PC-3 (cell line): ENCODE results near the gene HOXA6. TPM values are rescaled to one million over a fixed set of nuclear protein-coding genes. Genes with fewer than 3 reads are reported as not detected.

Experiments used
- ATAC-seq: fragments of 200-7000 bp; cut with Tn5 transposase; 2 replicates; pipeline ENCODE4 v1.9.1; 2020; ENCODE audit warnings: mild to moderate bottlenecking, moderate library complexity
- BruUV-seq: library from RNA; stranded (reverse); fragments of 400-500 nt; replicated peaks from 2 replicates; lab custom pipeline; 2021; lab: Mats Ljungman, UMichigan
- CTCF ChIA-PET: fragments of 300-600 bp; sonication (Branson Sonifier 250); formaldehyde crosslinking; loops from one replicate; lab custom pipeline; 2022; ENCODE audit warnings: antibody characterized with exemption; lab: Charles Lee
- POLR2A ChIA-PET: fragments of 300-600 bp; sonication (Branson Sonifier 250); formaldehyde crosslinking; loops from one replicate; lab custom pipeline; 2022; ENCODE audit warnings: antibody characterized with exemption; ENCODE audit not compliant: unreplicated experiment; lab: Charles Lee
- DNase-seq: peaks from one replicate; pipeline ENCODE4 v3.0.0-alpha.2; 2015
- H2AFZ ChIP-seq: fragments of 300-600 bp; sonication (generic); 2 replicates; pipeline ENCODE4 v1.6.0; 2016; ENCODE audit warnings: antibody characterized with exemption, low read length
- H3F3A ChIP-seq: fragments of 300-600 bp; sonication (generic); one replicate; pipeline ENCODE4 v1.6.0; 2017; ENCODE audit warnings: antibody characterized with exemption, low read length, control low read depth, mild to moderate bottlenecking; ENCODE audit not compliant: unreplicated experiment
- H3K27ac ChIP-seq: fragments of 300-600 bp; sonication (generic); 2 replicates; pipeline ENCODE4 v1.5.1; 2016; ENCODE audit warnings: mild to moderate bottlenecking, low read length
- H3K27me3 ChIP-seq: fragments of 300-600 bp; sonication (generic); 2 replicates; pipeline ENCODE4 v1.6.1; 2016; ENCODE audit warnings: low read length, mixed read lengths
- H3K36me3 ChIP-seq: fragments of 300-600 bp; sonication (generic); 2 replicates; pipeline ENCODE4 v1.6.1; 2016; ENCODE audit warnings: low read depth, mixed run types, low read length, mixed read lengths
- H3K4me1 ChIP-seq: fragments of 300-600 bp; sonication (generic); 2 replicates; pipeline ENCODE4 v1.5.1; 2016; ENCODE audit warnings: low read length; ENCODE audit not compliant: insufficient read depth
- H3K4me2 ChIP-seq: fragments of 300-600 bp; sonication (generic); 2 replicates; pipeline ENCODE4 v1.6.0; 2016; ENCODE audit warnings: low read length
- H3K4me3 ChIP-seq: fragments of 300-600 bp; sonication (generic); 2 replicates; pipeline ENCODE4 v1.5.1; 2016; ENCODE audit warnings: mild to moderate bottlenecking, low read length, mixed read lengths
- H3K79me2 ChIP-seq: fragments of 300-600 bp; sonication (generic); 2 replicates; pipeline ENCODE4 v1.6.1; 2017; ENCODE audit warnings: low read length, mixed read lengths
- H3K9ac ChIP-seq: fragments of 300-600 bp; sonication (generic); 2 replicates; pipeline ENCODE4 v1.6.0; 2016; ENCODE audit warnings: mild to moderate bottlenecking, low read length
- H3K9me2 ChIP-seq: fragments of 300-600 bp; sonication (generic); replicated peaks from 2 replicates; pipeline ENCODE4 v1.6.1; 2016; ENCODE audit warnings: mixed run types, low read length, mixed read lengths
- H3K9me3 ChIP-seq: fragments of 300-600 bp; sonication (generic); 2 replicates; pipeline ENCODE4 v1.6.1; 2016; ENCODE audit warnings: low read length, mixed read lengths
- H4K20me1 ChIP-seq: fragments of 300-600 bp; sonication (generic); 2 replicates; pipeline ENCODE4 v1.6.1; 2016; ENCODE audit warnings: low read length, mixed read lengths
- EZH2 ChIP-seq: fragments of 300-600 bp; sonication (generic); IDR thresholded peaks from one replicate; pipeline ENCODE4 v1.6.1; 2017; ENCODE audit warnings: antibody characterized with exemption, mild to moderate bottlenecking, low read length; ENCODE audit not compliant: unreplicated experiment
- EZH2phosphoT487 ChIP-seq: fragments of 300-600 bp; sonication (generic); IDR thresholded peaks from 2 replicates; pipeline ENCODE4 v1.6.1; 2018; ENCODE audit warnings: mild to moderate bottlenecking, antibody characterized with exemption, low read length, borderline replicate concordance
- intact Hi-C: fragments of 100-400 bp; cut with micrococcal nuclease; formaldehyde crosslinking; loops from 2 replicates; pipeline ENCODE4 v1.9.0; 2023
- total RNA-seq: library from RNA; depleted of rRNA; stranded (reverse); fragments of >200 nt; gene quantifications from 2 replicates; pipeline ENCODE4 v1.2.3, GENCODE V29; 2014
- TF ChIP-seq, protein P1 (sequence below): fragments of 300-600 bp; sonication (generic); conservative IDR thresholded peaks from 2 replicates; pipeline ENCODE4 v1.5.1; 2017; ENCODE audit warnings: antibody characterized with exemption, low read depth, mild to moderate bottlenecking, low read length

The HOXA6 gene
- total RNA-seq, 1 experiment from 2014 or later: 8.3 TPM

DNA sequence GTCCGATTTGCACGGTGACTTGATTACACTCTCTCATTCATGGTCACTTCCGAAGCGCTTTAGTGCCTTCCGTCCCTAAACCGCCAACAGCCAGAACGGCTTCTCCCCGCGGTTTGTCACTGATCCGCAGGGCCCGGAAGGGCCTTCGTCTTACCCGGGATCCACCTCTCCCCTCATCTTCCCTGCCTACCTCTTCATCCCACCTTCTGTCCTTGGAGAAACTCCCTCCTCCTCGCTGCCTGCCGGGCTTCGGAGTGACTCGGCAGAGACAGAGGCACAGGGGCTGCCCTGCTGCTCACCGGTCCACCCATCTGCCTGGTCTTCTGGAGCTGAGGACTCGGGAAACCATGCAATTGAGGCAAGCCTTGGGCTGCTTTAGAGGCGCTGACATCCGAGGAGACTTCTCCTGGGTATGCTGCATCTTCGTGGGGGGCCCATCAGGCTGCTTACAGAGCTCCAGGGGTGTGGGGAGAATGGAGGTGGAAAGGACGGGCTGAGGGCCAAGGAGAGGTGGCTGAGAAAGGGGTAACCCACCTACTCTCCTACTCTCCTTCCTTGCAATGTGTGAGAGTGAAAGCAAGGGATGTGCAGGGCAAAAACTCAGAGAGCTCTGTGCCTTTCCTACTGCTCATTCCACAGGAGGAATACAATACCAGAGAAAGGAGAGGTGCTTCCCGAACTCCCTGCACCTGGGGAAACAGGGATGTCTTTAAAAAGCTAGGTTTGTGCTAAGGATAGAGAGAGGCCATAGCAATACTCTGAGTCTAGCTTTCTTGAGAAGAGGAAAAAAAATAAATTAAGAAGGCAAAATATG lies 38.5 kb upstream of the HOXA6 start:
- POLR2A ChIA-PET: interaction anchor here (1.1 to 1.8 kb wide), 4 partner anchors 11 to 512 kb away, joined by 4 to 12 read pairs (median 6); no protein-coding TSS in a partner anchor

DNA sequence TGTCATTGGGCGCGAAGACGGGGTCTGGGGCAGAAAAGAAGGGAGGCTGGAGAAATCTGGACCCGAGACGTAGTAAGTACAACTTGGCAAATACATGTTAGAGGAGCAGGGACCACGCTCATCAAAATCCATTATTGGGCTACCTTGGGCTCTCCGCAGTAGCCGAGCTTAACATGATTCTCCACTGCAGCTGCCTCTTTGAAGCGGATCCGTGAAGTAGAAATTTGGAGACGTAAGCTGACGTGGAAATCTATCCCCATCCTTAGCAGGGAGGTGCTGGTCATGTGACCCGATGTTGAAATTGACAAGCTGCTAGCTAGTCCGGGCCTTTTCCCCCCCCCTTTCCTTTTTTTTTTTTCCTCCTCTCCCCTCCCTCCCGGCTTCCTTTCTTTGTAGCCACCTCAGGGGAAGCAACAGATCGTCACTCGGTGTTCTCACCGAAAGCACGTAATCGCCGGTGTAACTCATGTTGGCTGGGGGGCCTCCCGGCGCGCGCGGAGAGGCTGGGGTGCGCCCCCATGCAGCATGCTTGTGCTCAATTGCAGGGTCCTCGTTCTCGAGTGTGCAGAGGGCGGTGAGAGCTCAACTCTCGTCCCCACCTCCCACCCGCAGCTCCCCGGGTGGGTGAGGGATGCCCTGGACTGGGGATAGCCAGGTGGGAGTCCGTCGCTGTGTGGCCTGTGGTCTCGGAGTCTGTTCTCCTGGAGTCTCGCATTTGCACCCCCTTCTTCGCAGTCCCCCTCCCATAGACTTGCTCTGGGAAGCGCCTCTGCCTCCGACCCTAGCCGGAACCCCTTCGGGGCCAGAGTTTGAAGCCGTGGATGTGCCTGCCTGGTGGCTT lies 37.7 kb upstream of the HOXA6 start, which contains the start of gene HOXA11:
Gene HOXA11 (minus strand): TSS at position 220 of the 841 bp plus-strand sequence. CDS start 88 bp downstream, at position 132.
- Histone ChIP-seq H4K20me1 (no peaks in the 10 kb centered on the region), H3K4me3 (peak within 1 kb of the TSS; percentile 91), H3K9me2 (no peaks in the 10 kb centered on the region), H3K4me1 (peaks cover 51% of the 10 kb centered on the region), H3K79me2 (peaks cover 100% of the 10 kb centered on the region), H3K9me3 (no peaks in the 10 kb centered on the region), H3K27me3 (no peaks in the 10 kb centered on the region), H3F3A (no peaks in the 10 kb centered on the region), H3K9ac (peak within 1 kb of the TSS; percentile 97), H3K4me2 (peak within 1 kb of the TSS; percentile 99), H2AFZ (no peak within 1 kb of the TSS), H3K36me3 (no peaks in the 10 kb centered on the region), H3K27ac (peak within 1 kb of the TSS; percentile 97)
- peak; percentile 95 for DNase-seq
- ChIA-PET POLR2A (interaction anchor here (0.5 to 1.1 kb wide), 13 partner anchors 8 to 1222 kb away, joined by 3 to 12 read pairs (median 4); no protein-coding TSS in a partner anchor), CTCF (interaction anchor here (0.6 to 0.7 kb wide), 4 partner anchors 19 to 74 kb away, joined by 3 to 4 read pairs (median 3); no protein-coding TSS in a partner anchor)
- intact Hi-C loops: no loop called here
- no peak for TF ChIP-seq EZH2
- TF ChIP-seq, protein P1, sequence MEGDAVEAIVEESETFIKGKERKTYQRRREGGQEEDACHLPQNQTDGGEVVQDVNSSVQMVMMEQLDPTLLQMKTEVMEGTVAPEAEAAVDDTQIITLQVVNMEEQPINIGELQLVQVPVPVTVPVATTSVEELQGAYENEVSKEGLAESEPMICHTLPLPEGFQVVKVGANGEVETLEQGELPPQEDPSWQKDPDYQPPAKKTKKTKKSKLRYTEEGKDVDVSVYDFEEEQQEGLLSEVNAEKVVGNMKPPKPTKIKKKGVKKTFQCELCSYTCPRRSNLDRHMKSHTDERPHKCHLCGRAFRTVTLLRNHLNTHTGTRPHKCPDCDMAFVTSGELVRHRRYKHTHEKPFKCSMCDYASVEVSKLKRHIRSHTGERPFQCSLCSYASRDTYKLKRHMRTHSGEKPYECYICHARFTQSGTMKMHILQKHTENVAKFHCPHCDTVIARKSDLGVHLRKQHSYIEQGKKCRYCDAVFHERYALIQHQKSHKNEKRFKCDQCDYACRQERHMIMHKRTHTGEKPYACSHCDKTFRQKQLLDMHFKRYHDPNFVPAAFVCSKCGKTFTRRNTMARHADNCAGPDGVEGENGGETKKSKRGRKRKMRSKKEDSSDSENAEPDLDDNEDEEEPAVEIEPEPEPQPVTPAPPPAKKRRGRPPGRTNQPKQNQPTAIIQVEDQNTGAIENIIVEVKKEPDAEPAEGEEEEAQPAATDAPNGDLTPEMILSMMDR: no peak
- TF ChIP-seq EZH2phosphoT487: no peak
- TSS peak; percentile 55 for BruUV-seq
- ATAC-seq: peak; percentile 11

More for the DNA sequence above, 38.5 kb upstream of the HOXA6 start:
- DNase-seq: no peak
- BruUV-seq: no TSS peak
- Histone ChIP-seq H3K27ac (peak overlapping the region; percentile 97), H4K20me1 (no peaks in the 10 kb centered on the region), H3K9me2 (no peaks in the 10 kb centered on the region), H3K79me2 (peaks cover 100% of the 10 kb centered on the region), H3K4me2 (peak overlapping the region; percentile 99), H3K9ac (peak overlapping the region; percentile 97), H3K9me3 (no peaks in the 10 kb centered on the region), H3K4me3 (peak overlapping the region; percentile 91), H3K27me3 (no peaks in the 10 kb centered on the region), H2AFZ (no peak overlapping the region), H3F3A (no peaks in the 10 kb centered on the region), H3K4me1 (peaks cover 51% of the 10 kb centered on the region), H3K36me3 (no peaks in the 10 kb centered on the region)
- intact Hi-C loops: loop anchor here (1.0 kb wide), 1 partner anchor 10 kb away; no protein-coding TSS in a partner anchor
- ATAC-seq: no peak
- CTCF ChIA-PET: no interaction called here
- TF ChIP-seq EZH2phosphoT487 (no peak), EZH2 (no peak)
- TF ChIP-seq, protein P1: no peak
